ENCODE data around the gene CETN2. TPM values are rescaled to one million over a fixed set of nuclear protein-coding genes. Genes with fewer than 3 reads are reported as not detected.

CETN2 gene
- total and polyA plus RNA-seq, 2 donors (not counting 3 experiments of a cell fraction or from before 2014, with no cell fraction given): 15.4 to 28.2 TPM

- no peaks in the 10 kb centered on the region for H4K20me1 ChIP-seq (replicated peaks; ENCODE audit: control insufficient read depth, extremely low read depth, insufficient read depth, low read length)
- ChIA-PET CTCF (no interaction called here), POLR2A (no interaction called here)
- H3K9me3 ChIP-seq (replicated peaks; ENCODE audit: control insufficient read depth, insufficient read depth, low read length): no peaks in the 10 kb centered on the region
- no peaks in the 10 kb centered on the region for H3K9me1 ChIP-seq (replicated peaks; ENCODE audit: control insufficient read depth, extremely low read depth, insufficient read depth, low read length)
- dilution Hi-C loops (cut with MboI; ENCODE audit: extremely low pct_ligation_motif_present, low sequenced_read_pairs): no loop called here
- BruUV-seq (replicated peaks): no TSS peak
- no peak overlapping the region for H3K27ac ChIP-seq (ENCODE audit: insufficient read depth, low read depth, low read length)
- H2AFZ ChIP-seq (ENCODE audit: low read depth, low read length): no peak overlapping the region
- no peaks in the 10 kb centered on the region for H3K36me3 ChIP-seq (ENCODE audit: control insufficient read depth in 2 of 2, extremely low read depth in 1 of 2, insufficient read depth in 2 of 2, low read length in 2 of 2)
- H3K79me2 ChIP-seq (ENCODE audit: control insufficient read depth, insufficient read depth, low read length): no peaks in the 10 kb centered on the region
- DNase-seq (ENCODE audit: low read depth, low spot score) (no peak), FAIRE-seq (no peak)
- TF ChIP-seq MYC (IDR thresholded peaks at IDR 0.05; ENCODE audit: low read depth, low read length): no peak
- TF ChIP-seq EZH2 (IDR thresholded peaks at IDR 0.05; ENCODE audit: borderline replicate concordance, low read depth, low read length, severe bottlenecking): no peak
- no peak for TF ChIP-seq POLR2A (IDR thresholded peaks at IDR 0.05; ENCODE audit: low read depth, low read length)
- no peak for TF ChIP-seq POLR2AphosphoS5 (IDR thresholded peaks at IDR 0.05; ENCODE audit: insufficient read depth, low read depth, low read length)
- no peak for TF ChIP-seq FOS (IDR thresholded peaks at IDR 0.05; ENCODE audit: borderline replicate concordance, insufficient read depth, low read length)
- no peak for TF ChIP-seq JUN (IDR thresholded peaks at IDR 0.05; ENCODE audit: borderline replicate concordance, insufficient read depth, insufficient read length, low read depth)
- no peak for TF ChIP-seq CTCF (IDR thresholded peaks at IDR 0.05; ENCODE audit: extremely low read depth in 1 of 2, insufficient read depth in 1 of 2, low read depth in 1 of 2, low read length in 2 of 2)
- no peak for TF ChIP-seq GATA2 (IDR thresholded peaks at IDR 0.05; ENCODE audit: insufficient read depth, insufficient read length, low read depth, low read length)
- TF ChIP-seq, protein P1, sequence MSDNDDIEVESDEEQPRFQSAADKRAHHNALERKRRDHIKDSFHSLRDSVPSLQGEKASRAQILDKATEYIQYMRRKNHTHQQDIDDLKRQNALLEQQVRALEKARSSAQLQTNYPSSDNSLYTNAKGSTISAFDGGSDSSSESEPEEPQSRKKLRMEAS (IDR thresholded peaks at IDR 0.05; ENCODE audit: insufficient read depth, insufficient read length): no peak
- H3K27me3 ChIP-seq (ENCODE audit: control insufficient read depth in 2 of 2, insufficient read depth in 2 of 2, low read length in 2 of 2): peaks cover 1 to 3% of the 10 kb centered on the region in 2 experiments
- no peak overlapping the region for H3K4me2 ChIP-seq (ENCODE audit: insufficient read depth, low read length)
- intact Hi-C loops (cut with micrococcal nuclease): no loop called here
- H3K9ac ChIP-seq (replicated peaks; ENCODE audit: extremely low read depth, insufficient read depth, low read length): no peak overlapping the region
- no peak overlapping the region for H3K4me3 ChIP-seq (replicated peaks in 1 of 3; ENCODE audit: insufficient read depth in 1 of 3, low read depth in 1 of 3, low read length in 3 of 3)
- peaks cover 4% of the 10 kb centered on the region for H3K4me1 ChIP-seq (ENCODE audit: control insufficient read depth, extremely low read depth, insufficient read depth, low read length)
These were observed 6.9 kb downstream of the CETN2 start for GRCh38 chrX:152823657-152824056.
